ENCODE data around the gene TEX101. TPM values are rescaled to one million over a fixed set of nuclear protein-coding genes. Genes with fewer than 3 reads are reported as not detected.

TEX101 gene
- total RNA-seq, 6 experiments from 2014 or later: not detected

DNA sequence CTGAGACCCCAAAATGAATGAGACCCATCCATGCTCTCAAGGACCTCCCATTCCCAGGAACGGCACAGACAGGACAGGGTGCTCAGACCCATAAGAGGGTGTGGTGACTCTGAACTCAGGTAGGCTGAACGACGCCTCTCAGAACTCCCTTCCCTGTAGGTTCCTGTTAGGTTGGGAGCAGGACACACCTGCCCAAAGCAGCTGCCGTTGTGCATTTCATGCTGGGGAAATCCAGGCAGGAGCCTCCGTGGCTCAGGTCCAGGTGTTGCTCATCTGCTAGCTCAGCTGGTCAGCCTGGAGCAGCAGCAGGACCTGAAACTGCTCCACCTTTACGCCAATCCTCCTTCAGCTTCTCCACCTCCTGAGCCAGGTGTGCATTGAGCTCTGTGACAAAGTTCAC is 19.1 kb upstream of the TEX101 start:
- Mint-ChIP-seq H3K4me3 (no peak overlapping the region), H3K27ac (no peak overlapping the region), H3K9me3 (no peaks in the 10 kb centered on the region), H3K4me1 (ENCODE audit: low read depth) (no peaks in the 10 kb centered on the region), H3K36me3 (ENCODE audit: low read depth) (no peaks in the 10 kb centered on the region), H3K27me3 (ENCODE audit: insufficient read depth) (peaks cover 57% of the 10 kb centered on the region)
- DNase-seq: no peak
- TF ChIP-seq, protein P1, sequence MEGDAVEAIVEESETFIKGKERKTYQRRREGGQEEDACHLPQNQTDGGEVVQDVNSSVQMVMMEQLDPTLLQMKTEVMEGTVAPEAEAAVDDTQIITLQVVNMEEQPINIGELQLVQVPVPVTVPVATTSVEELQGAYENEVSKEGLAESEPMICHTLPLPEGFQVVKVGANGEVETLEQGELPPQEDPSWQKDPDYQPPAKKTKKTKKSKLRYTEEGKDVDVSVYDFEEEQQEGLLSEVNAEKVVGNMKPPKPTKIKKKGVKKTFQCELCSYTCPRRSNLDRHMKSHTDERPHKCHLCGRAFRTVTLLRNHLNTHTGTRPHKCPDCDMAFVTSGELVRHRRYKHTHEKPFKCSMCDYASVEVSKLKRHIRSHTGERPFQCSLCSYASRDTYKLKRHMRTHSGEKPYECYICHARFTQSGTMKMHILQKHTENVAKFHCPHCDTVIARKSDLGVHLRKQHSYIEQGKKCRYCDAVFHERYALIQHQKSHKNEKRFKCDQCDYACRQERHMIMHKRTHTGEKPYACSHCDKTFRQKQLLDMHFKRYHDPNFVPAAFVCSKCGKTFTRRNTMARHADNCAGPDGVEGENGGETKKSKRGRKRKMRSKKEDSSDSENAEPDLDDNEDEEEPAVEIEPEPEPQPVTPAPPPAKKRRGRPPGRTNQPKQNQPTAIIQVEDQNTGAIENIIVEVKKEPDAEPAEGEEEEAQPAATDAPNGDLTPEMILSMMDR (IDR thresholded peaks at IDR 0.05): no peak

DNA sequence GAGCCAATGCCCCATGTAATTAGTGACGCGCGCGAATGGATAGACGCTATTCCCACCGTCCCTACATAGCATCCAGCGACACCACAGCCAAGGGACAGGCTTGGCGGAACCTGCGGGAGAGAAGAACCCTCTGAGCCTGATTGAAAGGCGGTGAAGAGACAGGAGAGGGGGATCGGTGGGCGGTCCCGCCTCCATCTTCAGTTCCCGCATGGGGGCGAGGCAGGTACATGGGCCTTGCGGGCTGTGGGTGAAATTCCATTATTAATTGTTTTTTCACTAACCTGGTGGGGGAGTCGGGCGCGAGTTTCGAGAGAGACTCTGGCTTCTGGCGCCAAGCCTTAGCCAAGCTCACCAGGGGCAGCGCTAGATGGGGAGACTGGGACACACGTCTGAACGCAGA is 8.4 kb upstream of the TEX101 start:
- DNase-seq: no peak
- Mint-ChIP-seq H3K9me3 (no peaks in the 10 kb centered on the region), H3K27ac (no peak overlapping the region), H3K27me3 (ENCODE audit: insufficient read depth) (peaks cover 26% of the 10 kb centered on the region), H3K4me1 (ENCODE audit: low read depth) (no peaks in the 10 kb centered on the region), H3K36me3 (ENCODE audit: low read depth) (no peaks in the 10 kb centered on the region), H3K4me3 (no peak overlapping the region)
- TF ChIP-seq, protein P1 (IDR thresholded peaks at IDR 0.05): no peak

DNA sequence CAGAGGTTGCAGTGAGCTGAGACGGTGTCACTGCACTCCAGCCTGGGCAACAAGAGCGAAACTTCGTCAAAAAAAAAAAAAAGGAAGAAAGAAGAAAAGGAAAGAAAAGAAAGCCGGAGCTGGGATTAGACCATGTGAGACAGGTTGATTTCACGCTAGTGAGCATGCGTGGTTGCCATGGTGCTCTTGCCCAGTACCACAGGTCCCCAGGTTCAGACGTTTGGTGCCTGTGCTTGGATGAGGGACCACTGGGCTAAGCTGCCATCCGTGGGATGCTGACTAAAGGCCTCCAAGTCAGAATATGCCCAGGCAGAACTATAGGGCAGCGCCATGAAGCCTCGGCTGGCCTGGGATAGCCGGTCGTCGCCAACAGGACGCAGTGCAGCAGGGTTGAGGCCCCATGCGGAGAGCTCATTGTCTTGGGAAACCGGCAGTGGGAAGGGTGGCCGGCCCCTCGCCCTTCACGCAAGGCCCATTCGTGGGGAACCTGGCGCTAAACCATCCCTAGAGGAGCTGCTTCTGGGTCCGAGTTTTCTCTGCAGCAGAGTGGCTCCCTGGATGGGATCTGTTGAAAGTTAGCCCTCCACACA is 7.2 kb upstream of the TEX101 start:
- Mint-ChIP-seq H3K4me3 (no peak overlapping the region), H3K27ac (no peak overlapping the region), H3K27me3 (ENCODE audit: insufficient read depth) (peaks cover 18% of the 10 kb centered on the region), H3K36me3 (ENCODE audit: low read depth) (no peaks in the 10 kb centered on the region), H3K9me3 (peaks cover 6% of the 10 kb centered on the region), H3K4me1 (ENCODE audit: low read depth) (no peaks in the 10 kb centered on the region)
- DNase-seq: no peak
- TF ChIP-seq, protein P1 (IDR thresholded peaks at IDR 0.05): no peak

DNA sequence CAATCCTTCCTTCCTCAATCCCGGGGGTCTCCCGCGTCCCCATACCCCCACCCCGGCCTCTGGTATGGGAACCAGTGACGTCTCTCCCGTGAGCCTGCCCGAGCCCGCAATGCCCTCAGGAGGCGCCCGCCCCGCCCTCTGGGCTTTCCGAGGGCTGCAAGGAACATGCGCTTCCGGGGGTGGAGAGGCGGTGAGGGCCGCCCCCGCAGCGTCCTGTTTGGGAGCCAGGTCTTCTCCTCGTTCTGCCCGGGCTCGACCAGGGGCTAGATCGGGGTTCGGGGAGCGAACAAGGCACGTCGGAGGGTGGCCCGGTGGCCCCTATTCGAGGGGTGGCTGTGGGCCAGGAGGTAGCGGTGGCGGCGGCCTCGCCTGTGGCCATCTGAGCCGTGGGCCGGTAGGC is 6.6 kb upstream of the TEX101 start:
- H3K27ac Mint-ChIP-seq: no peak overlapping the region
- H3K4me1 Mint-ChIP-seq (ENCODE audit: low read depth): no peaks in the 10 kb centered on the region
- TF ChIP-seq, protein P1 (IDR thresholded peaks at IDR 0.05): no peak
- no peak overlapping the region for H3K4me3 Mint-ChIP-seq
- DNase-seq: no peak
- H3K36me3 Mint-ChIP-seq (ENCODE audit: low read depth): no peaks in the 10 kb centered on the region
- H3K9me3 Mint-ChIP-seq: peaks cover 11% of the 10 kb centered on the region
- H3K27me3 Mint-ChIP-seq (ENCODE audit: insufficient read depth): peaks cover 17% of the 10 kb centered on the region

DNA sequence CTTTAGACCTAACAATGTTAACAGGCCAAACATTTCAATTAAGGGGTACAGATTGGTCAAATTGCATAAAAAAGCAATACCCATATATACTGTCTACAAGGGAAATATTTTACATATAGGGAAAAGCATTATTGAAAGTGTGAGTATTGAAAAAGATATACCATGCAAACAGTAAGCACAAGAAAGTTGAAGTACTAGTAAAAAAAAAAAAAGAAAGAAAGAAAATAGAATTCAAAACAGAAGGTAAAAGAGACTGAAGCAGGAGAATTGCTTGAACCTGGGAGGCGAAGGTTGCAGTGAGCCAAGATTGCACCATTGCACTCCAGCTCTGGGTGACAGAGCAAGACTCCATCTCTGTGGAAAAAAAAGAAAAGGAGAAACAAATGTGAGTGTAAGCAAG is 5.3 kb upstream of the TEX101 start:
- Mint-ChIP-seq H3K4me1 (ENCODE audit: low read depth) (no peaks in the 10 kb centered on the region), H3K27ac (no peak overlapping the region), H3K9me3 (peaks cover 13% of the 10 kb centered on the region), H3K4me3 (no peak overlapping the region), H3K27me3 (ENCODE audit: insufficient read depth) (peaks cover 19% of the 10 kb centered on the region), H3K36me3 (ENCODE audit: low read depth) (no peaks in the 10 kb centered on the region)
- TF ChIP-seq, protein P1 (IDR thresholded peaks at IDR 0.05): no peak
- DNase-seq: no peak

DNA sequence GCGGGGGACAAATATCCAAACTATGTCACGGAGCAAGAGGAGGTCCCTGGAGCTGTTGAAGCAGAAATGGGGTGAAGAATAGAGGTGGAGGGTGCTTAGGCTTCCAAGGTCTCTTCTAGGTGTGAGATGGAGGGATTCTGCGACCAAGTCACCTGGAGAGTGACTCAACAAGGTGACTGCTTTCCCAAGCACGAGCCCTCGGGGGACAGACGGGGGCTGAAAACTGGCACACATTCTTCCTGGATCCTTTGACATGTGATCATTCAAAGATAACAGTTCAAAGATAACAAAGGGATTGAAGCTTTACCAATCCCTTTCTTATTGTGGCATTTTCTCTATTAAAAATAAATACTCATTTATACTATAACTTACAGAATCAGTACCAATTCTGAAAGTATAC is 2.2 kb upstream of the TEX101 start:
- DNase-seq: no peak
- H3K4me1 Mint-ChIP-seq (ENCODE audit: low read depth): no peaks in the 10 kb centered on the region
- peaks cover 13% of the 10 kb centered on the region for H3K9me3 Mint-ChIP-seq

More for the DNA sequence above, 2.2 kb upstream of the TEX101 start:
- Mint-ChIP-seq H3K27ac (no peak overlapping the region), H3K4me3 (no peak overlapping the region), H3K27me3 (ENCODE audit: insufficient read depth) (peaks cover 19% of the 10 kb centered on the region), H3K36me3 (ENCODE audit: low read depth) (no peaks in the 10 kb centered on the region)
- TF ChIP-seq, protein P1 (IDR thresholded peaks at IDR 0.05): no peak
